Breast epithelium (tissue), 3 donors: ENCODE results near the gene KRT28.

Experiments
- CTCF ChIP-seq, 3 donors: fragments of 450-650 bp; IDR thresholded peaks; one replicate each; pipeline ENCODE4 v1.5.1; 2016 to 2017; ENCODE audit warnings: antibody characterized with exemption in 3 of 3, mild to moderate bottlenecking in 3 of 3, moderate library complexity in 3 of 3
- POLR2A ChIP-seq: fragments of 450-650 bp; IDR thresholded peaks from one replicate; pipeline ENCODE4 v1.6.1; 2016; ENCODE audit warnings: antibody characterized with exemption, mild to moderate bottlenecking, moderate library complexity

GRCh38 chr17:40815381-40815780 lies 15.6 kb upstream of the KRT28 start:
- TF ChIP-seq CTCF (IDR thresholded peaks at IDR 0.05) (no peak), POLR2A (no peak)
